K562 treated with DMSO at 1 percent for 4 hours (cell line): Measurements from ENCODE around the gene HYI. TPM values are rescaled to one million over a fixed set of nuclear protein-coding genes. Genes with fewer than 3 reads are reported as not detected.

Source experiments
- total RNA-seq: library from RNA; unstranded; fragments of 300-600 nt; gene quantifications from 2 replicates; pipeline ENCODE4 v1.2.3, GENCODE V29; 2022; ENCODE audit not compliant: insufficient read depth

The HYI gene
- total RNA-seq, result 6.8 and 8.5 TPM in 2 replicates

DNA sequence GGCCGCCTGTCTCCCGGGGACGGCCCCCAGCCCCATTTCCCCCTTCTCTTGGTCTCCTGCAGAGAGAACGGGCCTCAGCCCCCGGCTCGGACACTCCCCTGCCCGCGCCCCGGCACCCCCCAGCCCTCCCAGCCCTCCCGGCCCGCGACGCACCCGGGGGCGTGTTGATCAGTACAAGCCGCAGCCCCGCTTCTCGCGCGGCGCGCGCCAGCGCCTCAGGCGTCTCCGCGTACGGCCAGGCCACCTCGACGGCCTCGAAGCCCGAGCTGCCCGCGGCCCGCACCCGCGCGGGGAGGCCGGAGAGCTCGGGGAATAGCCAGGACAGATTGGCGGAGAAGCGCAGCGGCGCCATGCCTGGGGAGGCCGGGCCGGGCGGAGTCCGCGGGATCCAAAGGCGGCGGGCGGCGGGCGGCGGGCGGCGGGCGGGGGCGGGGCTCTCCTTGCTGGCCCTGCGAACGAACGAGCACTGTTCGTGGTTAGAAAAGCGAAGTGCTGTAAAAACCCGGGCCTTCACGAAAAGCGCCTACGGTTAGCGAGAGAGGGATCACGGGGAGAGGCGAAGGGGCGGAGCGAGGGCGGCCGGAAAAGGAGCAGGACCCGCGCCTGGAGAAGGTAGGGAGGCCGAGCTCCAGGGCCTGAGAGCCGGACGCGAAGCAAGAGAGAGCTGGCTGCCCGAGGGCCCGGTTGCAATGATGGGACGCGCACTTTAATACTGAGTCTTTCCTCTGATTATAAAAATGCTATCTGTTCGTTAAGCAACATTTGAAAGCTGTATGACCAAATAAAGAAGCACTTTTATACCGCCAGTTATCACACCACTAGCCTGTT, at the start of gene HYI:
TSS of gene HYI (minus strand) at position 490 of the 828 bp plus-strand sequence. CDS start at position 352, 138 bp downstream.

Other genes starting within 250 kb of the HYI start
- gene TMEM125, start 183.9 kb downstream of the HYI start, total RNA-seq, result 0.36 TPM in 1 of 2 replicates, not detected in the other
- gene C1orf210, start 168.3 kb downstream of the HYI start, total RNA-seq, result not detected in 2 replicates
- not detected in 2 replicates for gene TIE1, start 152.9 kb downstream of the HYI start, total RNA-seq
- gene MPL, start 116.1 kb downstream of the HYI start, total RNA-seq, result not detected in 2 replicates
- gene CDC20, start 95.0 kb downstream of the HYI start, total RNA-seq, result 131 and 137 TPM in 2 replicates
- gene ELOVL1, start 85.9 kb downstream of the HYI start, total RNA-seq, result 87.0 and 121 TPM in 2 replicates
- 47.2 and 48.6 TPM in 2 replicates for gene MED8, start 64.1 kb downstream of the HYI start, total RNA-seq
- gene SZT2, start 64.0 kb downstream of the HYI start, total RNA-seq, result 13.9 and 21.8 TPM in 2 replicates
- 2.1 TPM in 2 replicates for gene PTPRF, start 77.0 kb upstream of the HYI start, total RNA-seq
- gene KDM4A, start 196.2 kb upstream of the HYI start, total RNA-seq, result 41.3 and 43.8 TPM in 2 replicates